ENCODE data around the gene EHD3. TPM values are rescaled to one million over a fixed set of nuclear protein-coding genes. Genes with fewer than 3 reads are reported as not detected.

The EHD3 gene
- polyA plus RNA-seq, 1 donor from 2014 or later, result 3.5 TPM

DNA sequence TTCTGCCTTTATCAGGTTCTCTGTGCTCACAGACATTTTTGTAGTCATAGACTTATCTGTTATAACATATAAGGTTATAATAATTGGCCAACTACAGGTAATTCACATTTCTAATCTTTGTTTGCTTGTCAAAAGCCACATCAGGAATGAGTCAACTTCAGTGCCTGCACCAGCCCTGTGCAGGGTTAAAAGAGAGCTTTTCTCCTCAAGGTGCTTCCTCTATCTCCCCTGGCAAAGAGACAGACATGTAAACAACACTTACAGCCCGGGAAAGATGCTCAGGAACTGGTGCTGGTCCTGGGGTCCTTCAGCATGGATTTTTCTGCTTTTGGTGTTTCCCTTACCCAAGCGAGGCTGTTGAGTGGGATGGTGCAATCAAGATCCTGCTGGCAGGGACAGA, 7.7 kb upstream of the EHD3 start:
- H2AFZ ChIP-seq (ENCODE audit: low read depth, low read length), result no peak overlapping the region
- no peak for TF ChIP-seq SMC3 (conservative IDR thresholded peaks at IDR 0.05; ENCODE audit: poor library complexity)
- no peak for TF ChIP-seq MXI1 (conservative IDR thresholded peaks at IDR 0.05; ENCODE audit: poor library complexity, severe bottlenecking)
- TF ChIP-seq TAF1 (IDR thresholded peaks at IDR 0.05; ENCODE audit: low read depth), result no peak
- TF ChIP-seq EZH2 (IDR thresholded peaks at IDR 0.05; ENCODE audit: borderline replicate concordance, insufficient read depth, low read length, poor library complexity, severe bottlenecking), result no peak
- no peak for TF ChIP-seq RAD21 (conservative IDR thresholded peaks at IDR 0.05)
- no peak for TF ChIP-seq CTCF (IDR thresholded peaks at IDR 0.05; ENCODE audit: poor library complexity, severe bottlenecking)
- TF ChIP-seq, protein P1, sequence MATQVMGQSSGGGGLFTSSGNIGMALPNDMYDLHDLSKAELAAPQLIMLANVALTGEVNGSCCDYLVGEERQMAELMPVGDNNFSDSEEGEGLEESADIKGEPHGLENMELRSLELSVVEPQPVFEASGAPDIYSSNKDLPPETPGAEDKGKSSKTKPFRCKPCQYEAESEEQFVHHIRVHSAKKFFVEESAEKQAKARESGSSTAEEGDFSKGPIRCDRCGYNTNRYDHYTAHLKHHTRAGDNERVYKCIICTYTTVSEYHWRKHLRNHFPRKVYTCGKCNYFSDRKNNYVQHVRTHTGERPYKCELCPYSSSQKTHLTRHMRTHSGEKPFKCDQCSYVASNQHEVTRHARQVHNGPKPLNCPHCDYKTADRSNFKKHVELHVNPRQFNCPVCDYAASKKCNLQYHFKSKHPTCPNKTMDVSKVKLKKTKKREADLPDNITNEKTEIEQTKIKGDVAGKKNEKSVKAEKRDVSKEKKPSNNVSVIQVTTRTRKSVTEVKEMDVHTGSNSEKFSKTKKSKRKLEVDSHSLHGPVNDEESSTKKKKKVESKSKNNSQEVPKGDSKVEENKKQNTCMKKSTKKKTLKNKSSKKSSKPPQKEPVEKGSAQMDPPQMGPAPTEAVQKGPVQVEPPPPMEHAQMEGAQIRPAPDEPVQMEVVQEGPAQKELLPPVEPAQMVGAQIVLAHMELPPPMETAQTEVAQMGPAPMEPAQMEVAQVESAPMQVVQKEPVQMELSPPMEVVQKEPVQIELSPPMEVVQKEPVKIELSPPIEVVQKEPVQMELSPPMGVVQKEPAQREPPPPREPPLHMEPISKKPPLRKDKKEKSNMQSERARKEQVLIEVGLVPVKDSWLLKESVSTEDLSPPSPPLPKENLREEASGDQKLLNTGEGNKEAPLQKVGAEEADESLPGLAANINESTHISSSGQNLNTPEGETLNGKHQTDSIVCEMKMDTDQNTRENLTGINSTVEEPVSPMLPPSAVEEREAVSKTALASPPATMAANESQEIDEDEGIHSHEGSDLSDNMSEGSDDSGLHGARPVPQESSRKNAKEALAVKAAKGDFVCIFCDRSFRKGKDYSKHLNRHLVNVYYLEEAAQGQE (IDR thresholded peaks at IDR 0.05; ENCODE audit: borderline replicate concordance), result no peak
- TF ChIP-seq POLR2AphosphoS5 (IDR thresholded peaks at IDR 0.05), result no peak
- TF ChIP-seq EP300 (conservative IDR thresholded peaks at IDR 0.05; ENCODE audit: poor library complexity, severe bottlenecking), result no peak

GRCh38 chr2:31227110-31227509, 6.8 kb upstream of the EHD3 start:
- Histone ChIP-seq H3F3A (ENCODE audit: insufficient read depth, low read length, poor library complexity, severe bottlenecking) (no peaks in the 10 kb centered on the region), H4K20me1 (ENCODE audit: insufficient read depth) (no peaks in the 10 kb centered on the region), H3K4me2 (ENCODE audit: low read length) (no peak overlapping the region), H3K4me3 (ENCODE audit: low read length) (no peak overlapping the region), H3K9me2 (ENCODE audit: insufficient read depth, low read length) (no peaks in the 10 kb centered on the region), H3K9ac (ENCODE audit: low read length) (no peak overlapping the region), H3K9me3 (ENCODE audit: low read length) (no peaks in the 10 kb centered on the region), H3K79me2 (replicated peaks; ENCODE audit: insufficient read depth, low read length) (no peaks in the 10 kb centered on the region), H3K27me3 (ENCODE audit: insufficient read depth, low read depth, low read length) (no peaks in the 10 kb centered on the region), H3K36me3 (ENCODE audit: insufficient read depth, low read length) (no peaks in the 10 kb centered on the region), H3K27ac (ENCODE audit: low read length) (no peak overlapping the region), H2AFZ (ENCODE audit: low read depth, low read length) (no peak overlapping the region)
- TF ChIP-seq EP300 (conservative IDR thresholded peaks at IDR 0.05; ENCODE audit: poor library complexity, severe bottlenecking), result no peak
- TF ChIP-seq EZH2 (IDR thresholded peaks at IDR 0.05; ENCODE audit: borderline replicate concordance, insufficient read depth, low read length, poor library complexity, severe bottlenecking), result no peak
- no peak for TF ChIP-seq MXI1 (conservative IDR thresholded peaks at IDR 0.05; ENCODE audit: poor library complexity, severe bottlenecking)
- no peak for TF ChIP-seq POLR2AphosphoS5 (IDR thresholded peaks at IDR 0.05)
- TF ChIP-seq CTCF (IDR thresholded peaks at IDR 0.05; ENCODE audit: poor library complexity, severe bottlenecking), result no peak
- TF ChIP-seq TAF1 (IDR thresholded peaks at IDR 0.05; ENCODE audit: low read depth), result no peak
- no peak for TF ChIP-seq SMC3 (conservative IDR thresholded peaks at IDR 0.05; ENCODE audit: poor library complexity)
- no peak for TF ChIP-seq RAD21 (conservative IDR thresholded peaks at IDR 0.05)
- TF ChIP-seq, protein P1 (IDR thresholded peaks at IDR 0.05; ENCODE audit: borderline replicate concordance), result no peak

More for the DNA sequence above, 7.7 kb upstream of the EHD3 start:
- H3K4me2 ChIP-seq (ENCODE audit: low read length), result no peak overlapping the region
- no peaks in the 10 kb centered on the region for H3K9me2 ChIP-seq (ENCODE audit: insufficient read depth, low read length)
- no peaks in the 10 kb centered on the region for H4K20me1 ChIP-seq (ENCODE audit: insufficient read depth)
- no peak overlapping the region for H3K27ac ChIP-seq (ENCODE audit: low read length)
- H3F3A ChIP-seq (ENCODE audit: insufficient read depth, low read length, poor library complexity, severe bottlenecking), result no peaks in the 10 kb centered on the region
- H3K9me3 ChIP-seq (ENCODE audit: low read length), result no peaks in the 10 kb centered on the region
- H3K27me3 ChIP-seq (ENCODE audit: insufficient read depth, low read depth, low read length), result no peaks in the 10 kb centered on the region
- H3K4me3 ChIP-seq (ENCODE audit: low read length), result no peak overlapping the region
- H3K9ac ChIP-seq (ENCODE audit: low read length), result no peak overlapping the region
- no peaks in the 10 kb centered on the region for H3K36me3 ChIP-seq (ENCODE audit: insufficient read depth, low read length)
- H3K79me2 ChIP-seq (replicated peaks; ENCODE audit: insufficient read depth, low read length), result no peaks in the 10 kb centered on the region

Data from neural cell (in vitro differentiated cells).